HCT116 (cell line): ENCODE measurements around the gene TAF5.
A peak's percentile ranks its signal among the peaks of the same experiment; 100 is the strongest.

Source experiments
- ATF3 ChIP-seq: IDR thresholded peaks from 2 replicates; pipeline ENCODE4 v1.6.1; 2012
- ELF1 ChIP-seq: IDR thresholded peaks from 2 replicates; pipeline ENCODE4 v1.6.1; 2012; ENCODE audit warnings: low read depth, borderline replicate concordance
- JUND ChIP-seq: IDR thresholded peaks from 2 replicates; pipeline ENCODE4 v1.6.1; 2012
- POLR2A ChIP-seq: IDR thresholded peaks from 2 replicates; pipeline ENCODE4 v1.7.0; 2011; ENCODE audit warnings: borderline replicate concordance; ENCODE audit not compliant: insufficient read depth, insufficient read length; ENCODE audit errors: extremely low read depth
- POLR2AphosphoS5 ChIP-seq: IDR thresholded peaks from 2 replicates; pipeline ENCODE4 v1.6.1; 2011; ENCODE audit warnings: mild to moderate bottlenecking, low read depth, low read length, moderate library complexity
- SP1 ChIP-seq: IDR thresholded peaks from 2 replicates; pipeline ENCODE4 v1.6.1; 2012; ENCODE audit warnings: low read depth
- TCF7L2 ChIP-seq: IDR thresholded peaks from 2 replicates; pipeline ENCODE4 v1.7.0; 2011; ENCODE audit warnings: borderline replicate concordance, inconsistent platforms; ENCODE audit not compliant: insufficient read depth, insufficient read length; ENCODE audit errors: extremely low read depth
- ZBTB33 ChIP-seq: IDR thresholded peaks from 2 replicates; pipeline ENCODE4 v1.6.1; 2011; ENCODE audit warnings: mild to moderate bottlenecking, low read length, moderate library complexity; ENCODE audit not compliant: insufficient replicate concordance; ENCODE audit errors: extremely low read depth
- TF ChIP-seq, protein P1 (sequence below), 3 experiments: fragments of 200-600 bp in 1 of 3; sonication (generic) in 1 of 3; IDR thresholded peaks in 2 of 3; conservative IDR thresholded peaks in 1 of 3; 2 replicates each; pipeline ENCODE4 v1.5.1; 2012 to 2017; ENCODE audit warnings: low read depth in 2 of 3, low read length in 2 of 3, antibody characterized with exemption in 1 of 3, borderline replicate concordance in 1 of 3, control low read depth in 1 of 3, mild to moderate bottlenecking in 1 of 3, mixed read lengths in 1 of 3, mixed run types in 1 of 3, moderate library complexity in 1 of 3; ENCODE audit not compliant: insufficient read depth in 1 of 3

GRCh38 chr10:103416436-103417147 lies 48.8 kb downstream of the TAF5 start:
- TF ChIP-seq, protein P1, sequence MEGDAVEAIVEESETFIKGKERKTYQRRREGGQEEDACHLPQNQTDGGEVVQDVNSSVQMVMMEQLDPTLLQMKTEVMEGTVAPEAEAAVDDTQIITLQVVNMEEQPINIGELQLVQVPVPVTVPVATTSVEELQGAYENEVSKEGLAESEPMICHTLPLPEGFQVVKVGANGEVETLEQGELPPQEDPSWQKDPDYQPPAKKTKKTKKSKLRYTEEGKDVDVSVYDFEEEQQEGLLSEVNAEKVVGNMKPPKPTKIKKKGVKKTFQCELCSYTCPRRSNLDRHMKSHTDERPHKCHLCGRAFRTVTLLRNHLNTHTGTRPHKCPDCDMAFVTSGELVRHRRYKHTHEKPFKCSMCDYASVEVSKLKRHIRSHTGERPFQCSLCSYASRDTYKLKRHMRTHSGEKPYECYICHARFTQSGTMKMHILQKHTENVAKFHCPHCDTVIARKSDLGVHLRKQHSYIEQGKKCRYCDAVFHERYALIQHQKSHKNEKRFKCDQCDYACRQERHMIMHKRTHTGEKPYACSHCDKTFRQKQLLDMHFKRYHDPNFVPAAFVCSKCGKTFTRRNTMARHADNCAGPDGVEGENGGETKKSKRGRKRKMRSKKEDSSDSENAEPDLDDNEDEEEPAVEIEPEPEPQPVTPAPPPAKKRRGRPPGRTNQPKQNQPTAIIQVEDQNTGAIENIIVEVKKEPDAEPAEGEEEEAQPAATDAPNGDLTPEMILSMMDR (IDR thresholded peaks at IDR 0.05 in 2 of 3, conservative IDR thresholded peaks at IDR 0.05 in 1 of 3; ENCODE audit: borderline replicate concordance in 1 of 3, insufficient read depth in 1 of 3, low read depth in 2 of 3, low read length in 2 of 3) = peak; percentile 57 to 93 (median 77)
- TF ChIP-seq POLR2A (no peak), ZBTB33 (no peak), ATF3 (no peak), SP1 (no peak), ELF1 (no peak), POLR2AphosphoS5 (no peak), JUND (no peak), TCF7L2 (no peak)
